Left colon (tissue), 2 donors: ENCODE results near the gene TRIM46. TPM values are rescaled to one million over a fixed set of nuclear protein-coding genes. Genes with fewer than 3 reads are reported as not detected.
"Not testable (repeated sequence)": the region's sequence is repeated elsewhere in the genome, so short reads cannot be mapped to it uniquely, and the experiment has no call there.

Experiments used
- ATAC-seq: fragments of 200-7000 bp; cut with Tn5 transposase; one replicate; pipeline ENCODE4 v1.9.1; 2020; ENCODE audit warnings: mild to moderate bottlenecking, moderate library complexity
- DNase-seq, 2 donors: peaks; one replicate each; pipeline ENCODE4 v3.0.0-alpha.2; 2020
- intact Hi-C, 2 donors: fragments of 100-400 bp; cut with DNase I in 1 of 2; cut with micrococcal nuclease in 1 of 2; formaldehyde crosslinking; loops; one replicate each; pipeline versions ENCODE4 v1.11.2 to v1.14.0; 2022; cut with DNase I, micrococcal nuclease
- total RNA-seq, 2 donors: library from RNA; stranded (reverse); fragmentation: NEBNext Ultra II Directional; extraction: Animal tissue kit (Norgen Biotek cat#: 25700); gene quantifications; one replicate each; pipeline ENCODE4 v1.2.1, GENCODE V29; 2021
- donor health status: DM: no; HTN: no; CAD: no.
- donor health status: DM: yes; HTN: yes; CAD: no.

Gene TRIM46
- total RNA-seq, 2 donors from 2014 or later: 0.28 to 0.52 TPM

- ATAC-seq: no peak
- no peak for DNase-seq
- intact Hi-C loops: no loop called here
Observed at GRCh38 chr1:155196893-155197638, 23.4 kb downstream of the TRIM46 start.

GRCh38 chr1:155197901-155198546 lies 24.4 kb downstream of the TRIM46 start:
- DNase-seq: no peak
- ATAC-seq: no peak
- intact Hi-C loops: no loop called here

DNA sequence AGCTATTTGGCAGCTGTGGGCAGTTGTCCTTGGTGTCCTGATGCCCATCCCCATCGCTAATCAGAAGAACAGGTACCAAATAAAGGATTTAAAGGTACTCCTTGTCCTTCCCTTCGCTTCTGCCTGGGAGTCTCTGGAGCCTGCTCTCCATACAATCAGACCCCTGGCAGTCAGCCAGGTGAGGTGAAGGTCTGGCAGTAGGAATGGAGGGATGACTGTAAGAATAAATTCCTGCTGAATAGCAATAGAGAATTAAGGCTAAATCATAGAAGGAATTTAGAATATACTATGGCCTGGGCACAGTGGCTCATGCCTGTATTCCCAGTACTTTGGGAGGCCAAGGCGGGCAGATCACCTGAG lies 24.9 kb downstream of the TRIM46 start:
- no peak for DNase-seq
- no peak for ATAC-seq
- intact Hi-C loops: no loop called here

GRCh38 chr1:155199792-155200191 lies 26.1 kb downstream of the TRIM46 start:
- no peak for ATAC-seq
- no peak for DNase-seq
- intact Hi-C loops: no loop called here

DNA sequence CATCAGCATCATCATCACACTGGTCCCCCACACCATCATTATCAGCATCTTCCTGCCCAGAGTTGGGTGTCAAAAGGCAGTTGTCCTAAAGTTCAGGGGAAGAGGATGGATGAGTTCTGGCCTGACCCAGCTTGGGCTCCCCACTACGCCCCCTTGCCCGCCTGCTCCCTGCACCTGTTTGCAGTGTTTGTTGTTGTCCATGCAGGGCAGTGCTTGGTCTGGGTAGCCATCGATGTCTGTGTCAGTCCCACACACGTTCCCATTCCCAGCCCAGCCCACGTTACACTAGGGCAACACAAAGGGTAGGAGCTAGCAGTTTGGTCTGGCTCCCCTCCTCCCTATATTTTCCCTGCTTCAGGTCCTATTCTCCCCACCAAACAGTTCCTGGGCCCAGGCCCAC lies 27.3 kb downstream of the TRIM46 start:
- intact Hi-C loops: no loop called here
- ATAC-seq (no peak), DNase-seq (no peak)

DNA sequence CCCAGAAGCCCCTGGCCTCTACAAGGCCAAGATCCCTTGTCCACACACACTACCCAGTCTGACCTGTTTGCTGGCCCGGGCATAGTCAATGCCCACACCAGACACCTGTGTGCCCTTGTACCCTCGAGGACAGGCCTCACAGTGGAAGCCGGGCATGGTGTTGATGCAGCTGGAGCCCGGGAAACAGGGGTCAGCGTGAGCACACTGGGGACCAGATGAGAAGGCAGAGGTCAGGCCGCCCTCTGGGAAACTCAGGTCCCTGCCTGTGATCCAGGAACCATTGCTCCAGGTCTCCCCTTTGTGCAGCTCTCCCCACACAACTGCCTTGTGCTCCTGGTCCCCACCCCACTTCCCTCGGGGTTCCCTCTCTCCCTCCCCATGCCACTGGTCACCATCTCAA lies 28.5 kb downstream of the TRIM46 start:
- ATAC-seq (no peak), DNase-seq (no peak)
- intact Hi-C loops: no loop called here

- intact Hi-C loops: no loop called here
- ATAC-seq: no peak
- no peak for DNase-seq
Observed at GRCh38 chr1:155202731-155203515, 29.3 kb downstream of the TRIM46 start.

DNA sequence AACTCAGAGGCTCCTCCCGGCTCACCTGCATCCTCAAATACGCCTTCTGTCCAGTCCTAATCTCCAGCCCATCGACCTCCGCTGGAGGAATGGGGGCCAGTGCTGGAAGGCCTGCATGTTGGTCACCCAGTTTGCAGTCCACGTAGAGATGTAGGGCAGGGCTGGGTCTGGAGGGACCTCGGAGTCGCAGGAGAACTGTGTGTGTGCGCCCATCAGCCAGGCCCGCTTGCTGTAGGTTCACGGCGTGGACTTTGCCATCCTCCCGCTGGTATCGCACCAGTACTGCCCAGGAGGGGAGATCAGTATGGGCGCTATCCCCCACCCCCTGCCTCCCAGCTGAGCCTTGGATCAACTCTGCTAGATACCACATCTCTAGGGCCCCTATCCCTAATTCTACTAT lies 31.4 kb downstream of the TRIM46 start:
- intact Hi-C loops: no loop called here
- DNase-seq: no peak
- no peak for ATAC-seq

DNA sequence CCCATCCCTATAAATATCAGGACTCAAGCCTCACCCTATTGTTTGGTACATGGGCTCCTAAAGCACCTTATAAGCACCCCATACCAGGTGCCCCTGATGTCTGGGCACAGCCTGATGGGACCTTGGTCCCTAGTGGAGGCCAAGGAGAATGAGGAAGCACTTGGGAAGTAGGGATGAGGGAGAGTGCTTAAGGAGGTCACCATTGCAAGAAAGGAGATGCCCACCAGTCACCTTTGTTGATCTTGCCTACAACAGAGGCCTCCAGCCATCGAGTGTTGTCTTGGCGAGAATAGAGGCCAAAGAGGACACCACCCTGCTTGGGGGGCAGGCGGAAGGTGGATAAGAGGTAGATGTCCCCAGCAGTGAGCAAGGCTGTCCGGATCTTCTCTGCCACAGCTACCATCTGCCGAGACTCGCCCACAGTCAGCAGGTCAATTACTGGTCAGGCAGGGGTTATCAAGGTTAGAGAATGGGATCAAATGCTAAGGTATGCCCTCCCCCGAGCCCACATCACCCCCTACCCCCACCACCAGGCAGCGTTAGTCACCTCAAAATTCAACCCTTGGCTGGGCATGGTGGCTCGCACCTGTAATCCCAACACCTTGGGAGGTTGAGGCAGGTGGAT lies 32.4 kb downstream of the TRIM46 start:
- ATAC-seq (no peak), DNase-seq (no peak)
- intact Hi-C loops: no loop called here

DNA sequence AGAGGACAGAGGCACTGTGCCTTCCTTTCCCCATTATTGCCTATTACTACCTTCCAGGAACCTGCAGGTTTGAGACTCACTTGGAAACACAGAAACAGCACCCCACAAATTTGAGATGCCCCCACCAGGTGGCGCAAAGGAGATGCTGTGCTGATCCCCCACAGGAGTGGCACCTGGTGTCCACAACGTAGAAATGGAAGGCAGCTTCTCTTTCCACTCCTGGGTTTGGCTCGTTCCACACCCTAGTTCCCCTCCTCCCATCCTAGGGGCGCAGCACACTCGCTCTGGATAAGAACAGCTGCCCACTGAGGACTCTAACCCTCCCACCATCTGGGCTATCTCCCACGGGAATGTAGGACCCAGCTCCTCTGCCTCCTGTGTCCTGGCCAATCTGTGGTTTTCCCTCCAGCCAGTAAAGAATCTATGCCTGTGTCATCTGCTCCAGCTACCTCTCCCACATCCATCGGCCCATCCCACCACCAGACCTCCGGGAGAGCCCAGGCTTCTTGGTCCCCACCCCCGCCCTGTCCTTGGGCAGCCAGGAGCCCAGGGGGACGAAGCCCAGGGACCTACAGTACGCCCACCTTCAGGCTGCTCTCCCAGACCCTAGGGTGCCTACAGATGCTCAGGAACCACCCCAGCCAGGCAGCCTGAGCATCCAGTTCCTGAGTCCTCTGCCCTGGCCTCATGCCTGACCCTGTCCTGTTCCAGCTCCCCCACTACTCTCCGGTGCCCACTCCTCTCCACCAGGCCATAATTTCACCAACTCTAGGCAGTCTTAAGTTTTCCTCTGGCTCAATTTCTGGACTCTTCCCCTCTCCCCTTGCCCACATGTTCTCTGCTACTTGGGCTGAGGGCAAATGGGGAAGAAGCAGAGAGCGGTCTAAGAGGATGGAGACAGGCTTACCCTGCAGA lies 33.5 kb downstream of the TRIM46 start:
- intact Hi-C loops: no loop called here
- DNase-seq (peak; percentile 84 to 93), ATAC-seq (peak; percentile 65)

GRCh38 chr1:155207806-155208540 lies 34.3 kb downstream of the TRIM46 start, which contains the start of gene THBS3:
Gene THBS3 (minus strand): TSS chr1:155207897. CDS start chr1:155207876, 21 bp downstream.
- intact Hi-C loops: no loop called here
- ATAC-seq: peak; percentile 7
- no peak for DNase-seq

GRCh38 chr1:155208541-155209311 lies 35.1 kb downstream of the TRIM46 start, which contains the start of gene MTX1:
Gene MTX1 (plus strand): TSS chr1:155208695. CDS start chr1:155208805, 110 bp downstream.
- intact Hi-C loops: no loop called here
- ATAC-seq (peak; percentile 86), DNase-seq (peak; percentile 87 to 89)

GRCh38 chr1:155209312-155209721 lies 35.7 kb downstream of the TRIM46 start:
- intact Hi-C loops: no loop called here
- DNase-seq: no peak

GRCh38 chr1:155210314-155211104 lies 36.9 kb downstream of the TRIM46 start:
- intact Hi-C loops: no loop called here
- ATAC-seq (no peak), DNase-seq (no peak)

More at GRCh38 chr1:155209312-155209721, 35.7 kb downstream of the TRIM46 start:
- ATAC-seq: no peak

DNA sequence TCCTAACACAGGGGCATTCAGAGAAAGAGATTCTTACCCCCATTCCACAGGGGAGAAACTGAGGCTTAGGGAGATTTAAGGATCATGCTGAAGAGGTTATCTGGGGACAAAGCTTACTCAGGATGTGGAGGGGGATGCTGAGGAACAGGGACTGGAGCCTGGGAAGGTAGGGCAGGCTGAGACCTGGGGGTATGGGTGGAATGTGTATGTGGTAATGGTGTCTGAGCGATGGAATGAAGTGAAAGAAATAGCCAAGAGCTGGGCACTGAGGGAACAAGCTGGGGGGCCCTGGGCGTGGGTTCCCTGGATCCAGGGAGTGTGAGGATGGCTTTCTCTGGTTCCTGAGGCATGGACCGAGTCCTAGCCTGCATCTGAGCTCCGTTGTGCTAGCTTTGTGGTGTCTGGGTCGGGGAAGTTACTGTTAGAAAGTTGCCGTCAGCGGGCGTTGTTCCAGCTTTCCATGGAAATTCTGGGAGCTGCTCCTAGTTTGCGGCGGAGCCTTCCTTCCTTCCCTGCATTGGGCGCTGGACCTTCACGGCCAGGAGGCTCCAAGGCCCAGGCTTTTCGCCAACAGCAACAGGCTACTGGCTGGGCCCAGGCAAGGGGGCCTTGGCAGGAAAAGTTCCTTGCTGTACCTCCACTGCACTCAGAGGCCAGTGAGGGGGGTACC lies 37.9 kb downstream of the TRIM46 start:
- ATAC-seq, intact Hi-C loops, DNase-seq: not testable (repeated sequence)
